Esophagus muscularis mucosa (tissue), 4 donors: ENCODE measurements around the gene TMED1.

Source experiments
- EP300 ChIP-seq: sonication (generic); formaldehyde crosslinking; IDR thresholded peaks from one replicate; pipeline ENCODE4 v1.6.1; 2017; ENCODE audit warnings: antibody characterized with exemption
- POLR2A ChIP-seq: fragments of 450-650 bp; IDR thresholded peaks from one replicate; pipeline ENCODE4 v1.6.1; 2017; ENCODE audit warnings: antibody characterized with exemption, moderate library complexity, mild to moderate bottlenecking, low read depth
- POLR2AphosphoS5 ChIP-seq, 2 donors: sonication (generic); formaldehyde crosslinking; IDR thresholded peaks; one replicate each; pipeline ENCODE4 v1.6.1; 2017; ENCODE audit warnings: antibody characterized with exemption in 2 of 2
- TF ChIP-seq, protein P1 (sequence below), 3 experiments: fragments of 200-600 bp in 2 of 3; fragments of 450-650 bp in 1 of 3; sonication (generic) in 2 of 3; IDR thresholded peaks; one replicate each; pipeline ENCODE4 v1.5.1; 2017 to 2019; ENCODE audit warnings: antibody characterized with exemption in 3 of 3, mild to moderate bottlenecking in 2 of 3, moderate library complexity in 1 of 3

- TF ChIP-seq EP300 (no peak), POLR2AphosphoS5 (IDR thresholded peaks at IDR 0.05) (no peak), POLR2A (no peak)
- TF ChIP-seq, protein P1, sequence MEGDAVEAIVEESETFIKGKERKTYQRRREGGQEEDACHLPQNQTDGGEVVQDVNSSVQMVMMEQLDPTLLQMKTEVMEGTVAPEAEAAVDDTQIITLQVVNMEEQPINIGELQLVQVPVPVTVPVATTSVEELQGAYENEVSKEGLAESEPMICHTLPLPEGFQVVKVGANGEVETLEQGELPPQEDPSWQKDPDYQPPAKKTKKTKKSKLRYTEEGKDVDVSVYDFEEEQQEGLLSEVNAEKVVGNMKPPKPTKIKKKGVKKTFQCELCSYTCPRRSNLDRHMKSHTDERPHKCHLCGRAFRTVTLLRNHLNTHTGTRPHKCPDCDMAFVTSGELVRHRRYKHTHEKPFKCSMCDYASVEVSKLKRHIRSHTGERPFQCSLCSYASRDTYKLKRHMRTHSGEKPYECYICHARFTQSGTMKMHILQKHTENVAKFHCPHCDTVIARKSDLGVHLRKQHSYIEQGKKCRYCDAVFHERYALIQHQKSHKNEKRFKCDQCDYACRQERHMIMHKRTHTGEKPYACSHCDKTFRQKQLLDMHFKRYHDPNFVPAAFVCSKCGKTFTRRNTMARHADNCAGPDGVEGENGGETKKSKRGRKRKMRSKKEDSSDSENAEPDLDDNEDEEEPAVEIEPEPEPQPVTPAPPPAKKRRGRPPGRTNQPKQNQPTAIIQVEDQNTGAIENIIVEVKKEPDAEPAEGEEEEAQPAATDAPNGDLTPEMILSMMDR (IDR thresholded peaks at IDR 0.05), result no peak
These were observed 47.9 kb downstream of the TMED1 start for GRCh38 chr19:10788146-10788545.
